Kidney capillary endothelial cell (primary cell): ENCODE measurements around the gene CFB.
"Not testable (repeated sequence)": the region's sequence is repeated elsewhere in the genome, so short reads cannot be mapped to it uniquely, and the experiment has no call there.

Experiments used
- DNase-seq: peaks from one replicate; pipeline ENCODE4 v3.0.0-alpha.2; 2018; ENCODE audit warnings: low spot score

CFB gene

DNA sequence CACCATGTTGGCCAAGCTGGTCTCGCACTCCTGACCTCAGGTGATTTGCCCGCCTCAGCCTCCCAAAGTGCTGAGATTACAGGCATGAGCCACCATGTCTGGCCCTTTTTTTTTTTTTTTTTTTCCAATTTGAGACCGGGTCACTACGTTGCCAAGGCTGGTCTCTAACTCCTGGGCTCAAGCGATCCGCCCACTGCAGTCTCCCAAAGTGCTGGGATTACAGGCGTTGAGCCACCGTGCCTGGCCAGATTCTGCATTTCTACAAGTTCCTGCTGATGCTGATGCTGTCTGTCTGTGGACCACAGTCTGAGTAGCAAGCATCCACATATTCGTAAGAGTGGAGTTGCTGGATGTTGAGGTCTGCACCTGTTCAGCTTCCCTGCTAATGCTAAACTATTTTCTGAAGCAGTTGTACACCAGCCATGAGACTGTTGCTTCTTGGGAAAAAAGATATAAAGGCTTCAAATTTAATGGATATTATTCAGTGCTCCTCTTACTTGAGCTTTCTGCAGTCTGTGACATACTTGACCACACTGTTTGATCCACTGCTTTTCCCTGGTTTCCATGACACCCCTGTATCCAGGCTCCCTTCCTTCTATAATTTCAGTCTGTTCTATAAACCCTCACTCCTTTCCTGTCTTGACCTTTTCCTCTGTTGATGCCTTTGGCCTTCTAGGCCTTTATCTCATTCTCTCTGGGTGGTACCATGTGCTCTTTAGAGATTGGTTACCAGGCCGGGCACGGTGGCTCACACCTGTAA lies 33.9 kb upstream of the CFB start:
- no peak for DNase-seq

DNA sequence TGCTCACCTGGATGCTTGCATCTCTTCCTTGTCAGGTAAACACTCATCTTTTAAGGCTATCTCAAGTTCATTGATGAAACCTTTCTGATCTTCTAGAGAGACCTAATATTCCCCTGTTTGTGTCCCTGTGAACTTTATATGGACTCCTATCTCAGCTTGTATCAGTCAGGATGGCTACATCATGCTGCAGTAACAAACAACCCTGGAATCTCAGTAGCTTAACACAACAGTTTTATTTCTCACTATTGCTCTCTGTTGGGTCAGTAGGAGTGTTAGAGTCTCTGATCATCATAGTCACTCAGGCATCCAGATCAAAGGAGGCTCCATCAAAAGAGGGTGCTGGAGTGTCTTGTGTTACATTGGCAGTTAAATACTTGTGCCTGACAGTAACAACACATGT lies 30.5 kb upstream of the CFB start:
- DNase-seq, result no peak

DNA sequence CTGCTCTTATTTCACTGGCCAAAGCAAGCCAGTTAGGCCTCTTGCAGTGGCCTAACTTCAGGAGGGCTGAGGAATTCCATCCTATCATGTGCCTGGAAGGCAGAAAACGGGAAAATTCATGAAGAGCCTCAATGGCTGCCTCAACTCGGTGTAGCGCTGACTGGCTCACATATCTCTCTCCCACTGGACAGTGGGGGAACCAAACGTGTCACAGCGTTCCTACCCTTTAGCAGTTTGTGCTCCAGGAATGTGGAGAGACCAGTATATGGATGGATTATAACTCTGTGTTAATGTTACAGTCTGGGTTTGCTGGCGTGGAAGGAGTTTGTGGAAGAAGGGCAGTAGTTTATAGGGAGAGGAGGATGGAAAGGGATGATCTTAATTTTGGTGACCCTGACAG lies 30.1 kb upstream of the CFB start:
- DNase-seq, result no peak

DNA sequence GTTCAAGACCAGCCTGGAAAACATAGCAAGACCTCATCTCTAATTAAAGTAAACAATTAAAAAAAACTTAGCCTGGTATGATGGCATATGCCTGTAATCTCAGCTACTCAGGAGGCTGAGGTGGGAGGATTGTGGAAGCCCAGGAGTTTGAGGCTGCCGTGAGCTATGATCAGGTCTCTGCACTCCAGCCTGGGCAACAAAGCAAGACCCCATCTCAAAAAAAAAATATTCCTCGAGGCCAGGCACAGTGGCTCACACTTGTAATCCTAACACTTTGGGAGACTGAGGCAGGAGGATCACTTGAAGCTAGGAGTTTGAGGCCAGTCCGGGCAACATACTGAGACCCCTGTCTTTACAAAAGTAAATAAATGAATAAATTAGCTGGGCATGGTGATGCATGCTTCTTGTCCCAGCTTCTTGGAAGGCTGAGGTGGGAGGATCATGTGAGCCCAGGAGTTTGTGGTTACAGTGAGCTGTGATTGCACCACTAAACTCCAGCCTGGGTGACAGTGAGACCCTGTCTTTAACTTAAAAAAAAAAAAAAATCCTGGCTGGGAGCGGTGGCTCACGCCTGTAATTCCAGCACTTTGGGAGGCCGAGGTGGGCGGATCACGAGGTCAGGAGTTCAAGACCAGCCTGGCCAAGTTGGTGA lies 27.7 kb upstream of the CFB start:
- no peak for DNase-seq

DNA sequence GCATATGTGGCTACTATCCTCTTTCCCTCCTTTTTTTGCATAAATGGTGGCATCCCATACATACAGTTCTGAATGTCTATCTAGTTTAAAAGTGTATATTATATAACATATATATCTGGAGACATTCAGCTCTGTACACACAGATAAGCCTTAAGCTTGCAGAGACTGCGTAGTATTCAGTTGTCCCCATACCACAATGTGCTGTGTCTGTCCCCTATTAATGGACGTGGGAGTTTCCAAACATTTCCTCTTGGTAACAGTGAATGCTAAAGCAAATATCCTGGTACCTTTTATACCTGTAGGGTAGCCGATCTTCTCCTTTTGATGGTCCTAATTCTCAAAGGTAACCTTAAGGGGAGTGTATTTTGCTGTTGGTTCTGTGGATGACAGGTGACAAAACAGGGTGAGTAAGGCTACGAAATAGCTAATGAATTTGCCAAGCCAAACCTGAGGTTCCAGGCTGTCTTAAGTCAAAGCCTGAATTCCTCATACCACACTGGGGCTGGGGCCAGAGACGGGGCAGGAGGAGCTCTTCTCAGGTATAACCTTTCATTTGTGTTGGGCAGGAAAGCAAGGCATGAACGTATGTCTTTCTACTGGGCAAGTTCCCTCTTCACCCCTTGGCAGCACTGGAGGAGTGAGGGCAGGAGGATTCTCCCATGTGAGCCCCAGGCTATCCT lies 26.1 kb upstream of the CFB start:
- DNase-seq, result no peak

DNA sequence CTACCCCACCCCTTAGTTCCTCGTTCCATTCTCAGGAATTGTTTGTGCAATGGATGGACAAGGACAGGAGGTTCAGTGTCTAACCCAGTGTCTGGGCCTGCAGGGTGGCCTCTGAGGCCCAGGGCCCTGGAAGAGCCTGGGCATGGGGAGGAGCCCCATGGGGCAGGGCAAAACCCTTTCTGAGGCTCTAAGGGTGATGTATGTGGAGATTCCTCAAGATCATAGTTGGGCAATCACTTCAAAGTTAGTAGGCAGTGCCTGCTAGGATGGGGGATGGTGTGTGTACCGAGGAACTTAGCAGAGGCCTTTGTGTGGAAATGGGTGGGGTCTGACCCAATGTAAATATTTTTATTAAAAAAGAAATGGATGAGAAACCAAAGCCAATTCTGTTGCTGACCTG lies 25.1 kb upstream of the CFB start:
- DNase-seq, result no peak

DNA sequence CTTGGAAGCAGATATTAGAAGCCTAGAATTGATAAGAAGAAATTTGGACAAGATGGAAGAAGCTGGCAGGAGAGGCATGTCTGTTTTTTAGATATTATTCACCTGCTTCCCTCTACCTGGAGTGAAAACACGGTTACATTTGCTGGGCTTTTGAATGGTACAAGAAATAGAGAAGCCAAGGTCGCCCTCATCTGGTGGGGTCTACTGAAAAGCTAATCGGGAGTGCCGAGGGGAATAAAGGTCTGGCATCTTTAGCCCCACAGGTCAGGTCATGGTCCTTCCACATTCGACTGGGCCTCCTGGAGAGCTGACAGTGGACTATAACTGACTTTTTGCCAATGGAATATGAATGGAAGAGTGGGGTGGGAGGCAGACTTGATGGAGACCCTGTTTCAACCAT lies 23.0 kb upstream of the CFB start:
- no peak for DNase-seq

DNA sequence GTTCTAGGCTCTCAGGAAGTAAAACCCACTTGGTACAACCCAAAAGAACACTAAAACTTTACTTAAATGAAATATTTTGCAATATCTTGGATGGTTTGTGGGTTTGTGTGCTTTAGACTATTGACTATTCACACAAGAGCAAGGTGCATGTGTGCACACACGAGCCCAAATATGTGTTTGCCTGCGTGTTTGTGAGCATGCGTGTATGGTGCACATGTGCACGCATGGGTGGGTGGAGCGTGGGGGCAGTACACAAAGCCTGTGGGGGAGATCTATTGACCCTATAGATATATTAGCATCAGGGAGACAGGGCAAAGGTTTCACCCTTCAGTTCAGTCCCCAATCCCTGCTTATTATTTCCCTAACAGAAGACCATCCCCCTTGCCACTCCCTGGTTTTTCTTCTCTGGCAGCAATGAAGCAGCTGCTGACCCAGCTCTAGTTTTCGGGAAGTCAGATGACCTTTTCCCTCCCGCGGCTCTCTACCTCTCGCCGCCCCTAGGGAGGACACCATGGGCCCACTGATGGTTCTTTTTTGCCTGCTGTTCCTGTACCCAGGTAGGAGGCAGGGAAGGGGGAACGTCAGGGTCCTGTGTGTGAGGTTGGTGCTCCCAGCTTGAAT lies 18.5 kb upstream of the CFB start, which contains the start of gene C2:
Gene C2 (plus strand): TSS at position 476 of the 621 bp plus-strand sequence. CDS start 36 bp downstream, at position 512.
- no peak for DNase-seq

DNA sequence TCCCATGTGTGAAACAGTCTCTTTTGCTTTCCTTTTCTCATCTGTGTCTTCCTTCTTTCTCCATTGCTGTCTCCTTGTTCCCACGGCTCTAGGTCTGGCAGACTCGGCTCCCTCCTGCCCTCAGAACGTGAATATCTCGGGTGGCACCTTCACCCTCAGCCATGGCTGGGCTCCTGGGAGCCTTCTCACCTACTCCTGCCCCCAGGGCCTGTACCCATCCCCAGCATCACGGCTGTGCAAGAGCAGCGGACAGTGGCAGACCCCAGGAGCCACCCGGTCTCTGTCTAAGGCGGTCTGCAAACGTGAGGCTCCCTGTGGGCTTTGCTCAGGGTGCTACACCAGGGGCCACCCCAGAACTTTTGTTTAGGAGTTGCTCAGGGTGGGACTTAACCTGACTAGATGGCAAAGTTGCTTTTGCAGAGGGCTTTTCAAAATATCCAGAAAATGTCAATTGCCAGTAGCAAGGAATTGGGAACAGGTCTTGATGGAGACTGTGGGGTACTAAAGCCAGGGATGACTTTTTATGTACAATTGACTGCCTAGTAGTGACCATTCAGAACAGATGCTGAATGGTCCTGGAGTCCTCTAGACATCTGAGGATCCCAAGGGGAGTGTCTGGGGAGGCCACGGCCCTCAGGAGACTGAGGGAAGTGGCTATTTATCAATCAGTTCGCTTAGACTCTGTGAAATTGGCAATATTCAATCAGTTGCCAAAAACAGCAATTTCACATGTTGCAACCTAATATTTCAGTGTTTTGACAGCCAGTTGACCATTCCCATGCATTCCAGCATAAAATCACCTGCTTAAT lies 17.8 kb upstream of the CFB start:
- no peak for DNase-seq

DNA sequence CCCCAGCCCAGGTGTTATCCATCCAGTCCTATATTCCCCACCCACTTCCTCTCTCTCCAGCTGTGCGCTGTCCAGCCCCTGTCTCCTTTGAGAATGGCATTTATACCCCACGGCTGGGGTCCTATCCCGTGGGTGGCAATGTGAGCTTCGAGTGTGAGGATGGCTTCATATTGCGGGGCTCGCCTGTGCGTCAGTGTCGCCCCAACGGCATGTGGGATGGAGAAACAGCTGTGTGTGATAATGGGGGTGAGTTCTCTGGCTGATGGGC lies 17.3 kb upstream of the CFB start:
- DNase-seq, result no peak

DNA sequence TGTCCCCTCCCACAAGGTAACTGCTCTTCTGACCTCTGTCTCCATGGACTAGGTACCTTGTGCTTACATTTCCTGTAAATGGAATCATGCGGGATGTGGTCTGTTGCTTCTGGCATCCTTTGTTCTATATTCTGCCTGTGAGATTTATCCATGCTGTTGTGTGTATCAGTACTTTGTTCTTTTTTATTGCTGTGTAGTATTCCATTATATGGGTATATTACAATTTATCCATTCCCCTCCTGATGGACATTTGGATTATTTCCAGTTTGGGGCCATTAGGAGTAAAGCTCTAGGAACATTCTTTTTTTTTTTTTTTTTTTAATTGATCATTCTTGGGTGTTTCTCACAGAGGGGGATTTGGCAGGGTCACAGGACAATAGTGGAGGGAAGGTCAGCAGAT lies 14.9 kb upstream of the CFB start:
- no peak for DNase-seq

DNA sequence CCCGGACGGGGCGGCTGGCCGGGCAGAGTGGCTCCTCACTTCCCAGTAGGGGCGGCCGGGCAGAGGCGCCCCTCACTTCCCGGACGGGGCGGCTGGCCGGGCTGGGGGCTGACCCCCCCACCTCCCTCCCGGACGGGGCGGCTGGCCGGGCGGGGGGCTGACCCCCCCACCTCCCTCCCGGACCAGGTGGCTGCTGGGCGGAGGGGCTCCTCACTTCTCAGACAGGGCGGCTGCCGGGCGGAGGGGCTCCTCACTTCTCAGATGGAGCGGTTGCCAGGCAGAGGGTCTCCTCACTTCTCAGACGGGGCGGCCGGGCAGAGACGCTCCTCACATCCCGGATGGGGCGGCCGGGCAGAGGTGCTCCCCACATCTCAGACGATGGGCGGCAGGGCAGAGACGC lies 13.8 kb upstream of the CFB start:
- DNase-seq, result not testable (repeated sequence)

DNA sequence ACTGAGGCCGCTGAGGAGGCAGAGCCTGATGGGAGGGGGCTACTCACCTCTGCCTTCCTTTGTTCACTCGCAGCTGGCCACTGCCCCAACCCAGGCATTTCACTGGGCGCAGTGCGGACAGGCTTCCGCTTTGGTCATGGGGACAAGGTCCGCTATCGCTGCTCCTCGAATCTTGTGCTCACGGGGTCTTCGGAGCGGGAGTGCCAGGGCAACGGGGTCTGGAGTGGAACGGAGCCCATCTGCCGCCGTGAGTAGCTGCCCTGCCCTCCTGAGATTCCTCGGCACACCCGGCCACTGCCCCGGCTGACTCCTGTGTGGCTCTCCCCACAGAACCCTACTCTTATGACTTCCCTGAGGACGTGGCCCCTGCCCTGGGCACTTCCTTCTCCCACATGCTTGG lies 12.4 kb upstream of the CFB start:
- no peak for DNase-seq

DNA sequence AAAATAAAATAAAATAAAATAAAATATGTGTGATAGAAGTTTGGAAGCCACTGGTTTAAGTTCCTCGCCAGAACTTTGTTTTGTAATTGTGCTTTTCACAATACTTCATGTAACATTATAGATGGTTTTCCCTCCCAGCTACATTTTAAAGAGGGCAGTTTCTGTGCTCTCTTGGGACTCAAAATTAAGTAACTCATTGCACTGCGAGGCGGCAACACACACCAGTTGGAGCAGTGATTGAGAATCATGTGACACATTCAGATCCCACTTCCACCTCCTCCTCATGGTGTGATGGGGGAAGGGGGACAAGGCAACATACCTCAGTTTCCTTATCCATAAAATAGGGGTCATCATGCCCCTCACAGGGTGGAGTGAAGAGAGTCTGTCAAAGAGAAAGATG lies 10.9 kb upstream of the CFB start:
- DNase-seq, result no peak

DNA sequence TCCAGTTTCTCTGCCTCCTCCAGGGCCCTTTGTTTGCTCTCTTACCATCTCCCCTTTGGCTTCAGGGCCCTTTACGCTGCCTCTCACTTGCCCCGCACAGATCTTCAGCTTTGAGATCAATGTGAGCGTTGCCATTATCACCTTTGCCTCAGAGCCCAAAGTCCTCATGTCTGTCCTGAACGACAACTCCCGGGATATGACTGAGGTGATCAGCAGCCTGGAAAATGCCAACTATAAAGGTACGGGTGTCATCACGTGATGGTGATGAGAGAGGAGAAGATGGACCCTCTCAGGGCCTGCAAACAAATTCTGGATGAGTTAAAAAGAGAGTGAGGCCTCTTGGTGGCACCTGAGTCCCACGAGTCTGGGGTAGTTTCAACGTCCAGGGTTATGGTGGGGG lies 10.1 kb upstream of the CFB start:
- no peak for DNase-seq

DNA sequence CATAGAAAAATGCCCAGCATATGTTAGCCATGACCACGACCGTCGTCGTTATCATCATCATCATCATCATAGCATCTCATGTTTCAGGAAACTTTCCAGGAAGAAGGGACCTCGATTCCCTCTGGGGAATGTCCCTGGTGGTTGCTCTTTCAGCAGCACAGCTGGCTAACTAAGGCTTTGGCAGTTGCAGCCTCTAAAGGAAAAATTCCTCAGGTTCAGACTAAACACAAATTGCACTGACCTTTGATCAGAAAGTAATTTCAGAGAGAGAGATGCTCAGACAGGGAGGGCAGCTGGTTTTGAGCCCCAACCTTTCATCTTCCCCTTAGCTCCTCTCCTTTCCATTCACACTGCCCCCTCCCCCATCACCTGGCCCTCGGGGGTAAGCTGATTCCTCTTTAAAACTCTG lies 5.6 kb upstream of the CFB start:
- DNase-seq, result no peak

DNA sequence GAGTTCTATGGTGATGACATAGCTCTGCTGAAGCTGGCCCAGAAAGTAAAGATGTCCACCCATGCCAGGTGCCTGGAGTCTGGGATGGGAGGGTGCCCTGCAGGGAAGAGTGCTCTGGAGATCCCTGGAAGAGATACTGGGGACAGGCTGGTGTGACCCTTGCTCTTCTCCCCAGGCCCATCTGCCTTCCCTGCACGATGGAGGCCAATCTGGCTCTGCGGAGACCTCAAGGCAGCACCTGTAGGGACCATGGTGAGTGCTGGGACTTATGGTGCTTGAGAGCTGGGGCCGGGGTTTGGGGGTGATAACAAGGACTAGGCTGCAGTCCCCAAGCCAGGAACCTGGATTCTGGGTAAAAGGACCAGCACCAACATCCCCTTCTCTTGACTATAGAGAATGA lies 2.2 kb upstream of the CFB start:
- no peak for DNase-seq

DNA sequence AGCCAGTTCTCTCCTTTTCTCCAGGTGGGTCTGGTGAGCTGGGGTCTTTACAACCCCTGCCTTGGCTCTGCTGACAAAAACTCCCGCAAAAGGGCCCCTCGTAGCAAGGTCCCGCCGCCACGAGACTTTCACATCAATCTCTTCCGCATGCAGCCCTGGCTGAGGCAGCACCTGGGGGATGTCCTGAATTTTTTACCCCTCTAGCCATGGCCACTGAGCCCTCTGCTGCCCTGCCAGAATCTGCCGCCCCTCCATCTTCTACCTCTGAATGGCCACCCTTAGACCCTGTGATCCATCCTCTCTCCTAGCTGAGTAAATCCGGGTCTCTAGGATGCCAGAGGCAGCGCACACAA lies 765 bp upstream of the CFB start:
- DNase-seq, result no peak

DNA sequence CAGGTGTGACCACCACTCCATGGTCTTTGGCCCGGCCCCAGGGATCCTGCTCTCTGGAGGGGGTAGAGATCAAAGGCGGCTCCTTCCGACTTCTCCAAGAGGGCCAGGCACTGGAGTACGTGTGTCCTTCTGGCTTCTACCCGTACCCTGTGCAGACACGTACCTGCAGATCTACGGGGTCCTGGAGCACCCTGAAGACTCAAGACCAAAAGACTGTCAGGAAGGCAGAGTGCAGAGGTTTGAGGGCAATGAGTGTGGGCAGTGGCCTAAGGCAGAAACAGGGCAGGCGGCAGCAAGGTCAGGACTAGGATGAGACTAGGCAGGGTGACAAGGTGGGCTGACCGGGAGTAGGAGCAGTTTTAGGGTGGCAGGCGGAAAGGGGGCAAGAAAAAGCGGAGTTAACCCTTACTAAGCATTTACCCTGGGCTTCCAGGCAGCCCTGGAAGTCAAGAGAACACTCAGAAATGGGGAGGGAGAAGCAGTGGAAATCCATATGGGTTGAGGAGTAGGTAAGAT lies 533 bp downstream of the CFB start:
- DNase-seq, result no peak

DNA sequence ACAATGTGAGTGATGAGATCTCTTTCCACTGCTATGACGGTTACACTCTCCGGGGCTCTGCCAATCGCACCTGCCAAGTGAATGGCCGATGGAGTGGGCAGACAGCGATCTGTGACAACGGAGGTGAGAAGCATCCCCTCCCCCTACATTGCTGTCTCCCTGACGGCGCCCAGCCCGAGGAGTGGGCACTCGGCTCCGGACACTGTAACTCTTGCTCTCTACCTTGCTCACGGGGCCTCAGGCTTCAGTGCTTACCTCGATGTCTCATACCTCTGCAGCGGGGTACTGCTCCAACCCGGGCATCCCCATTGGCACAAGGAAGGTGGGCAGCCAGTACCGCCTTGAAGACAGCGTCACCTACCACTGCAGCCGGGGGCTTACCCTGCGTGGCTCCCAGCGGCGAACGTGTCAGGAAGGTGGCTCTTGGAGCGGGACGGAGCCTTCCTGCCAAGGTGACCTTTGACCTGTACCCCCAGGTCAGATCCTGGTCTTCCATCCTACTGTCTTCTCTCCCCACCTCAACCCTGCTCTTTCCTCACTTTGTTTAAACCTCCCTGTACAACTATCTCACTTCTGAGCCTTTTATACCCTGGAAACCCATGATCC lies 1.3 kb downstream of the CFB start:
- DNase-seq, result no peak

DNA sequence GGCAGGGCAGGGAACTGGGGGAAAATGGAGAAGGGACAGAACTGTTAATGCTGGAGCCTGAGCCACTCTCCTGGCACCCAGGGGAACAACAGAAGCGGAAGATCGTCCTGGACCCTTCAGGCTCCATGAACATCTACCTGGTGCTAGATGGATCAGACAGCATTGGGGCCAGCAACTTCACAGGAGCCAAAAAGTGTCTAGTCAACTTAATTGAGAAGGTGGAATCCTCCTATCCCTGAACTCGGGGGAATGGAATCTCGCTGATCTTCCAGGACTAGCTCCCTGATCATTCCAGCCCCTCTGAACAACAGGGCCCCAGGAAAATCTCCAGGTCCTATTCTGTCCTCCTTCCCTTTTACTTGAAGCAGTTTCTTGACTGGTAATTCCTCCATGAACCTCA lies 2.0 kb downstream of the CFB start:
- no peak for DNase-seq

DNA sequence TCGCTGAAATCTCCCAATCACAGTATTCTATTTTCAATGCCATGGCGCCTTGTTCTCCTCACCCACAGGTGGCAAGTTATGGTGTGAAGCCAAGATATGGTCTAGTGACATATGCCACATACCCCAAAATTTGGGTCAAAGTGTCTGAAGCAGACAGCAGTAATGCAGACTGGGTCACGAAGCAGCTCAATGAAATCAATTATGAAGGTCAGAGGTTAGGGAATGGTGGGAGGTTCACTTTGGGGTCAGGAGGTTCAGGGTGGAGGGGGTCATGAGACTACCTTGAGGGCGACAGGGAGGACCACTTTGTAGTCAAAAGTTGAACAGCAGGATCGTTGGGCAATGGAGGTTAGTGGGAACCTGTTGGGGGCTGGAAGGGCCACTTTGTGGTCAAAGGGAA lies 2.4 kb downstream of the CFB start:
- no peak for DNase-seq
